HepG2 (cell line): ENCODE results near the gene SLC25A25. TPM values are rescaled to one million over a fixed set of nuclear protein-coding genes. Genes with fewer than 3 reads are reported as not detected.

Experiments used
- ATAC-seq: fragments of 200-7000 bp; cut with Tn5 transposase; 3 replicates; pipeline ENCODE4 v1.9.1; 2020; ENCODE audit warnings: mild to moderate bottlenecking, moderate library complexity
- BruUV-seq: library from RNA; stranded (reverse); fragments of 400-500 nt; replicated peaks from 2 replicates; lab custom pipeline; 2021; lab: Mats Ljungman, UMichigan
- CTCF ChIA-PET: fragments of 300-600 bp; formaldehyde crosslinking; extraction: SDS; loops from one replicate; lab custom pipeline; 2021; ENCODE audit warnings: low total read pairs, inconsistent platforms, low intra/inter-chr PET ratio; lab: Yijun Ruan, JAX
- POLR2A ChIA-PET: fragments of 350-600 bp; sonication (Branson Sonifier 250); formaldehyde crosslinking; loops from one replicate; lab custom pipeline; 2020; ENCODE audit warnings: antibody characterized with exemption, inconsistent platforms; lab: Yijun Ruan, JAX
- DNase-seq: peaks from one replicate; pipeline ENCODE4 v3.0.0-alpha.2; 2015; ENCODE audit warnings: low spot score
- FAIRE-seq: peaks from 3 replicates; lab custom pipeline; 2011; peaks lifted over from hg19 to GRCh38; lab: Jason Lieb, UNC
- H2AFZ ChIP-seq: one replicate; pipeline ENCODE4 v1.6.1; 2011; ENCODE audit warnings: low read length, inconsistent platforms
- H3K27ac ChIP-seq: fragments of 300-600 bp; 3 replicates; pipeline ENCODE4 v1.8.0; 2011; ENCODE audit warnings: mixed run types, mild to moderate bottlenecking, mixed read lengths, low read length, inconsistent platforms; ENCODE audit not compliant: insufficient read depth; ENCODE audit errors: extremely low read length
- H3K27me3 ChIP-seq, 2 experiments: fragments of 200-600 bp in 1 of 2; 2 replicates in 1 of 2; 3 replicates in 1 of 2; pipeline versions ENCODE4 v1.6.0 to v1.8.0; 2011; ENCODE audit warnings: low read length in 2 of 2, mild to moderate bottlenecking in 2 of 2, moderate library complexity in 2 of 2, inconsistent platforms in 1 of 2; ENCODE audit not compliant: insufficient read depth in 2 of 2, control insufficient read depth in 1 of 2
- H3K36me3 ChIP-seq, 2 experiments: fragments of 200-600 bp in 1 of 2; replicated peaks in 1 of 2; 2 replicates in 1 of 2; 3 replicates in 1 of 2; pipeline versions ENCODE4 v1.5.1 to v1.8.0; 2011; ENCODE audit warnings: low read length in 2 of 2, inconsistent platforms in 1 of 2; ENCODE audit not compliant: insufficient read depth in 2 of 2, control insufficient read depth in 1 of 2
- H3K4me1 ChIP-seq: 2 replicates; pipeline ENCODE4 v1.5.1; 2012; ENCODE audit warnings: low read length, inconsistent platforms; ENCODE audit not compliant: insufficient read depth
- H3K4me2 ChIP-seq: 2 replicates; pipeline ENCODE4 v1.6.0; 2011; ENCODE audit warnings: low read depth, low read length, inconsistent platforms
- H3K4me3 ChIP-seq, 3 experiments: fragments of 200-600 bp in 1 of 3; sonication (generic), shearing (Covaris generic) in 1 of 3; replicated peaks in 1 of 3; 2 replicates each; pipeline ENCODE4 v1.5.1; 2011 to 2016; ENCODE audit warnings: low read length in 3 of 3, inconsistent platforms in 2 of 3, low read depth in 2 of 3, mild to moderate bottlenecking in 2 of 3, control low read depth in 1 of 3, mixed read lengths in 1 of 3; ENCODE audit not compliant: insufficient read depth in 1 of 3
- H3K79me2 ChIP-seq: one replicate; pipeline ENCODE4 v1.6.1; 2011; ENCODE audit warnings: low read length, inconsistent platforms; ENCODE audit not compliant: insufficient read depth
- H3K9ac ChIP-seq: 2 replicates; pipeline ENCODE4 v1.6.0; 2011; ENCODE audit warnings: mild to moderate bottlenecking, low read depth, low read length, inconsistent platforms; ENCODE audit not compliant: insufficient read depth
- H3K9me3 ChIP-seq: 2 replicates; pipeline ENCODE4 v1.5.1; 2012; ENCODE audit warnings: mild to moderate bottlenecking, low read length
- H4K20me1 ChIP-seq: 2 replicates; pipeline ENCODE4 v1.6.0; 2011; ENCODE audit warnings: inconsistent platforms, mild to moderate bottlenecking, low read length, moderate library complexity; ENCODE audit not compliant: insufficient read depth
- BCL6 ChIP-seq: IDR thresholded peaks from 2 replicates; pipeline ENCODE4 v1.6.1; 2016; ENCODE audit warnings: missing genetic modification reagents, missing compliant biosample characterization
- ISL2 ChIP-seq: sonication (generic); formaldehyde crosslinking; IDR thresholded peaks from 2 replicates; pipeline ENCODE4 v1.5.0; 2020; ENCODE audit warnings: missing genetic modification reagents
- NR2F1 ChIP-seq, 2 experiments: fragments of 450-650 bp in 1 of 2; formaldehyde crosslinking in 1 of 2; IDR thresholded peaks; 2 replicates each; pipeline versions ENCODE4 v1.5.0 to v1.6.1; 2016 to 2020; ENCODE audit warnings: mild to moderate bottlenecking in 1 of 2, missing compliant biosample characterization in 1 of 2, missing genetic modification reagents in 1 of 2, moderate library complexity in 1 of 2
- SRSF4 ChIP-seq: fragments of 200-400 bp; formaldehyde crosslinking; IDR thresholded peaks from one replicate; pipeline ENCODE4 v1.6.1; 2018; ENCODE audit warnings: mild to moderate bottlenecking, low read depth, low read length, moderate library complexity; ENCODE audit not compliant: poor library complexity, severe bottlenecking
- ZNF687 ChIP-seq: sonication (generic); formaldehyde crosslinking; IDR thresholded peaks from 2 replicates; pipeline ENCODE4 v1.5.1; 2020; ENCODE audit warnings: mild to moderate bottlenecking, missing genetic modification reagents, moderate library complexity
- ZNF883 ChIP-seq: sonication (generic); formaldehyde crosslinking; IDR thresholded peaks from 2 replicates; pipeline ENCODE4 v1.5.1; 2020; ENCODE audit warnings: mild to moderate bottlenecking, missing genetic modification reagents; ENCODE audit errors: not compliant biosample characterization
- ZSCAN31 ChIP-seq: sonication (generic); formaldehyde crosslinking; IDR thresholded peaks from 2 replicates; pipeline ENCODE4 v1.5.0; 2020; ENCODE audit warnings: low read depth, mild to moderate bottlenecking, missing genetic modification reagents
- WGBS: methylation state at CpG from one replicate; pipeline ENCODE4 v1.1.6; 2017; ENCODE audit warnings: low lambda C conversion rate; 5-methylcytosine and 5-hydroxymethylcytosine counted together
- in situ Hi-C: cut with HindIII; loops from 2 replicates; pipeline ENCODE4 v1.10.0; 2017; ENCODE audit warnings: low pct_unique_long_range_greater_than_20kb; ENCODE audit not compliant: extremely low pct_ligation_motif_present
- intact Hi-C: fragments of 100-400 bp; cut with micrococcal nuclease; formaldehyde crosslinking; loops from one replicate; pipeline ENCODE4 v1.10.0; 2022; ENCODE audit not compliant: unreplicated experiment
- polyA plus RNA-seq, 8 experiments: library from polyadenylated mRNA; depleted of rRNA in 3 of 8; stranded (reverse) in 7 of 8; unstranded in 1 of 8; fragments of >200 nt; fragmentation: Illumina TruSeq in 4 of 8; extraction: Trizol in 4 of 8; gene quantifications; 2 replicates each; pipeline versions ENCODE4 v1.2.1 to v1.2.3, GENCODE V29; 2011 to 2016; ENCODE audit warnings: low read depth in 4 of 8, missing spikeins in 1 of 8, mixed read lengths in 1 of 8; ENCODE audit not compliant: insufficient read depth in 1 of 8
- total RNA-seq, 5 experiments: library from RNA; depleted of rRNA; stranded (reverse); fragments of >200 nt; fragmentation: Illumina TruSeq; extraction: Trizol; gene quantifications; 2 replicates each; pipeline ENCODE4 v1.2.3, GENCODE V29; 2016; ENCODE audit warnings: low read depth in 1 of 5
- TF ChIP-seq, protein P1 (sequence below): sonication (generic); formaldehyde crosslinking; IDR thresholded peaks from 2 replicates; pipeline ENCODE4 v1.9.0; 2022; ENCODE audit warnings: low read depth, missing genetic modification reagents

Gene SLC25A25
- total and polyA plus RNA-seq, 2 of the 13 experiments (the other 11 are each of a cell fraction or from before 2014, with no cell fraction given): 10.5 to 24.8 TPM

GRCh38 chr9:128152133-128153059 is 84.4 kb downstream of the SLC25A25 start (continued):
- peak; percentile 54 for TF ChIP-seq ZNF687 (CRISPR knock-in tag)

DNA sequence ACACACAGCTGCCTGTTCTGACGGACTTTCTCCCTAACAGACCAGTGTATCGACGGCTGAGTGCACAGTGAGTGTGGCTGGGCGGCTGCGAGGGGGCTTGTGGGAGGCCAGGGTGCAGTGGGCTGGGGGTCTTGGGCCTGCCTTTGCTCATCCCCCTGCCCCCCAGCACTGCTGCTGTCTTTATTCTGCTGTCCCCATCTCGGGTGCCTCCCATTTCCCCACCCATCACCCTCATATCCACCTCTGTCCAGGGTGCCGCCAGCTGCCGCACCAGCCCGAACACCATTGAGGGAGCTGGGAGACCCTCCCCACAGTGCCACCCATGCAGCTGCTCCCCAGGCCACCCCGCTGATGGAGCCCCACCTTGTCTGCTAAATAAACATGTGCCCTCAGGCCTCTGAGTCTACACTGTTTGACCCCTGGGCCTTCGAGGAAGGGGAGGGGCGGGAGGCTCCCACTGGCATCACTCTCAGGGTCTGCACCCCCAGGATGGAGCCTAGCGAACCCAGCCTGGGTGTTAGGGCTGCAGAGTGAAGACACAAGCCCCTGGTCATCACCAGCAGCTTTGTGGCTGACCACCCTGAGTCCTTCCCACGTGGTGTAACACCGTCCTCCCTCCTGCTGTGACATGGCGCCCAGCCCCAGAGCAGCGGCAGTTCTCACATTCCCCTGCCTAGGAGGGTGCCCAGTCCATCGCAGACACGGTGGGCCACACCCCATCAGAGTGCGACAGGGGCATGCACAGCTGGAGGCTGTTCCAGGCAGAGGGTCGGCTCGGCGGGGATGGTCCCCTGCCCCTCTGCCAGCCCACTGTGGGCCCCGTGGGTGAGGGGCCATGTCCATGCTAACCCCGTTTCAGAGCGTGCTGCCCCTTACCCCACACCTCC is 85.3 kb downstream of the SLC25A25 start:
- no TSS peak for BruUV-seq
- no peaks in the 10 kb centered on the region for H4K20me1 ChIP-seq
- H3K36me3 ChIP-seq: no peaks in the 10 kb centered on the region
- intact Hi-C loops (no loop called here), in situ Hi-C loops (no loop called here)
- no peaks in the 10 kb centered on the region for H3K79me2 ChIP-seq
- H3K4me3 ChIP-seq: peak overlapping the region in 1 of 3 experiments; percentile 53; a peak in 1 of 6 replicates
- FAIRE-seq (no peak), ATAC-seq (peak; percentile 44), DNase-seq (no peak)
- peaks cover 9 to 38% of the 10 kb centered on the region in 2 experiments; a peak in 4 of 5 replicates for H3K27me3 ChIP-seq
- peak overlapping the region; percentile 62 for H3K4me2 ChIP-seq
- WGBS: 29% methylated on average over 9 of the region's 26 CpGs
- peak overlapping the region; percentile 34; the same call in 1 of the 2 replicates for H3K9ac ChIP-seq
- no peaks in the 10 kb centered on the region for H3K9me3 ChIP-seq
- H3K27ac ChIP-seq: no peak overlapping the region
- H2AFZ ChIP-seq: peak overlapping the region; percentile 23
- ChIA-PET CTCF (no interaction called here), POLR2A (interaction anchor here (1.8 kb wide), 1 partner anchor 37 kb away, joined by 5 read pairs; no protein-coding TSS in a partner anchor)
- peaks cover 58% of the 10 kb centered on the region for H3K4me1 ChIP-seq
- no peak for TF ChIP-seq NR2F1 (CRISPR knock-in tag; IDR thresholded peaks at IDR 0.05)
- no peak for TF ChIP-seq ISL2 (CRISPR knock-in tag)
- no peak for TF ChIP-seq SRSF4
- no peak for TF ChIP-seq ZSCAN31 (CRISPR knock-in tag)
- peak; percentile 2 for TF ChIP-seq ZNF883 (CRISPR knock-in tag)
- TF ChIP-seq BCL6 (CRISPR knock-in tag): peak; percentile 40; the same call in 1 of the 2 replicates
- TF ChIP-seq, protein P1, sequence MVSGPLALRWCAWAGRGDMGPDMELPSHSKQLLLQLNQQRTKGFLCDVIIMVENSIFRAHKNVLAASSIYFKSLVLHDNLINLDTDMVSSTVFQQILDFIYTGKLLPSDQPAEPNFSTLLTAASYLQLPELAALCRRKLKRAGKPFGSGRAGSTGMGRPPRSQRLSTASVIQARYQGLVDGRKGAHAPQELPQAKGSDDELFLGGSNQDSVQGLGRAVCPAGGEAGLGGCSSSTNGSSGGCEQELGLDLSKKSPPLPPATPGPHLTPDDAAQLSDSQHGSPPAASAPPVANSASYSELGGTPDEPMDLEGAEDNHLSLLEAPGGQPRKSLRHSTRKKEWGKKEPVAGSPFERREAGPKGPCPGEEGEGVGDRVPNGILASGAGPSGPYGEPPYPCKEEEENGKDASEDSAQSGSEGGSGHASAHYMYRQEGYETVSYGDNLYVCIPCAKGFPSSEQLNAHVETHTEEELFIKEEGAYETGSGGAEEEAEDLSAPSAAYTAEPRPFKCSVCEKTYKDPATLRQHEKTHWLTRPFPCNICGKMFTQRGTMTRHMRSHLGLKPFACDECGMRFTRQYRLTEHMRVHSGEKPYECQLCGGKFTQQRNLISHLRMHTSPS: peak; percentile 63; the same call in 1 of the 2 replicates
